Tibial nerve (tissue), 4 donors: ENCODE results near the gene PTPRM.

Experiments
- EP300 ChIP-seq, 2 donors: sonication (generic); formaldehyde crosslinking; IDR thresholded peaks; one replicate each; pipeline ENCODE4 v1.6.1; 2017; ENCODE audit warnings: antibody characterized with exemption in 2 of 2, mild to moderate bottlenecking in 1 of 2
- POLR2A ChIP-seq, 2 donors: fragments of 450-650 bp; IDR thresholded peaks; one replicate each; pipeline ENCODE4 v1.6.1; 2017; ENCODE audit warnings: antibody characterized with exemption in 2 of 2, mild to moderate bottlenecking in 2 of 2, moderate library complexity in 2 of 2
- TF ChIP-seq, protein P1 (sequence below), 5 experiments: fragments of 200-600 bp in 3 of 5; fragments of 450-650 bp in 2 of 5; sonication (generic) in 3 of 5; IDR thresholded peaks; one replicate each; pipeline ENCODE4 v1.5.1; 2016 to 2019; ENCODE audit warnings: antibody characterized with exemption in 5 of 5, mild to moderate bottlenecking in 3 of 5, moderate library complexity in 2 of 5

DNA sequence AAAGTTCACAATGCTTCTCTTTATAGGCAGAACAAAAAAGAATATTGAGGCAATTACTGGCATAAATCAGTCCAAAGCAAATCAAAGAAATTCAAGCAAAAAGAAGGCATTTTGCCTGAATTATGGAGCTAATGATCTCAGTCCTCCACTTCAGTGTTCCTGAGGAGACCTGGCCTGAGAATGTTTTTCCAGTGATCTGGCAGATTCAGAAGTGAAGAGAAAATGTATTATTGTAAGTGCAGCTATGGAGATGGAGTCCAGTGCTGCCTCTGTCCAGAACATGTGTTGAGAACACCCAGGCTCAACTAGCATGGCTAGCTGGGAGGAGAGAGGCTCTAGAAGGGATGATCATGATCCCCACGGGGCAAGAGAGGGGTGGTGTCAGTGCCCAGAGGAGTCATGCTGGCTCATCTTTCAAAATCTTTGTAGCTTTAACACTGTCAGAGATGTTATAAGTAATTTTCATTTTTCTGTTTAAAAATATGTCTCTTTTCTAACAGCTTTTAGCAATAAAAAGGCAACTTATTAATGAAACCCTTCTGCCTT is 675.1 kb downstream of the PTPRM start:
- TF ChIP-seq, protein P1, sequence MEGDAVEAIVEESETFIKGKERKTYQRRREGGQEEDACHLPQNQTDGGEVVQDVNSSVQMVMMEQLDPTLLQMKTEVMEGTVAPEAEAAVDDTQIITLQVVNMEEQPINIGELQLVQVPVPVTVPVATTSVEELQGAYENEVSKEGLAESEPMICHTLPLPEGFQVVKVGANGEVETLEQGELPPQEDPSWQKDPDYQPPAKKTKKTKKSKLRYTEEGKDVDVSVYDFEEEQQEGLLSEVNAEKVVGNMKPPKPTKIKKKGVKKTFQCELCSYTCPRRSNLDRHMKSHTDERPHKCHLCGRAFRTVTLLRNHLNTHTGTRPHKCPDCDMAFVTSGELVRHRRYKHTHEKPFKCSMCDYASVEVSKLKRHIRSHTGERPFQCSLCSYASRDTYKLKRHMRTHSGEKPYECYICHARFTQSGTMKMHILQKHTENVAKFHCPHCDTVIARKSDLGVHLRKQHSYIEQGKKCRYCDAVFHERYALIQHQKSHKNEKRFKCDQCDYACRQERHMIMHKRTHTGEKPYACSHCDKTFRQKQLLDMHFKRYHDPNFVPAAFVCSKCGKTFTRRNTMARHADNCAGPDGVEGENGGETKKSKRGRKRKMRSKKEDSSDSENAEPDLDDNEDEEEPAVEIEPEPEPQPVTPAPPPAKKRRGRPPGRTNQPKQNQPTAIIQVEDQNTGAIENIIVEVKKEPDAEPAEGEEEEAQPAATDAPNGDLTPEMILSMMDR (IDR thresholded peaks at IDR 0.05), result no peak
- TF ChIP-seq EP300 (IDR thresholded peaks at IDR 0.05) (no peak), POLR2A (IDR thresholded peaks at IDR 0.05) (no peak)
